GM12872 (cell line): ENCODE measurements around the gene FHL2.

ENCODE experiments used
- TF ChIP-seq, protein P1 (sequence below): IDR thresholded peaks from 3 replicates; pipeline ENCODE4 v1.5.1; 2011; ENCODE audit warnings: low read depth, mild to moderate bottlenecking, low read length, moderate library complexity; ENCODE audit not compliant: insufficient read depth

FHL2 gene

DNA sequence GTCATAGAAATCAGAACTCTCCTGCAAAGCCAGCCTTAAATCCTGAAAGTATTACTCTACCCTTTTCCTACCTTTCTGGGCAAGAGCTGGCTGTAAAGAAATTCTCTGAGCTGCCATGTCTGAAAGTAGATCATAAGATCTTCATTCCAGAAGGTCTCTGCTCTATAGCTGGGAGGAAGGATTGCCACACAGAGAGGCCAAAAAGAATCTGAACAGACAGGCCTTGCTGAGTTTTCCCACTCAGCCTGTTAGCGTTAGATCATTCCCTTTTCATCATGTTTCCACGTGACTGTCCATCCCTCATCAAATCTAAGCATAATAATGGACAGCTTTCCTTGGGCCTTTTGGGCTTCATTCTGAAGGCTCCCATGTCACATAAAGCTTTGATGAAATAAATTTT is 43.2 kb upstream of the FHL2 start:
- TF ChIP-seq, protein P1, sequence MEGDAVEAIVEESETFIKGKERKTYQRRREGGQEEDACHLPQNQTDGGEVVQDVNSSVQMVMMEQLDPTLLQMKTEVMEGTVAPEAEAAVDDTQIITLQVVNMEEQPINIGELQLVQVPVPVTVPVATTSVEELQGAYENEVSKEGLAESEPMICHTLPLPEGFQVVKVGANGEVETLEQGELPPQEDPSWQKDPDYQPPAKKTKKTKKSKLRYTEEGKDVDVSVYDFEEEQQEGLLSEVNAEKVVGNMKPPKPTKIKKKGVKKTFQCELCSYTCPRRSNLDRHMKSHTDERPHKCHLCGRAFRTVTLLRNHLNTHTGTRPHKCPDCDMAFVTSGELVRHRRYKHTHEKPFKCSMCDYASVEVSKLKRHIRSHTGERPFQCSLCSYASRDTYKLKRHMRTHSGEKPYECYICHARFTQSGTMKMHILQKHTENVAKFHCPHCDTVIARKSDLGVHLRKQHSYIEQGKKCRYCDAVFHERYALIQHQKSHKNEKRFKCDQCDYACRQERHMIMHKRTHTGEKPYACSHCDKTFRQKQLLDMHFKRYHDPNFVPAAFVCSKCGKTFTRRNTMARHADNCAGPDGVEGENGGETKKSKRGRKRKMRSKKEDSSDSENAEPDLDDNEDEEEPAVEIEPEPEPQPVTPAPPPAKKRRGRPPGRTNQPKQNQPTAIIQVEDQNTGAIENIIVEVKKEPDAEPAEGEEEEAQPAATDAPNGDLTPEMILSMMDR = no peak

DNA sequence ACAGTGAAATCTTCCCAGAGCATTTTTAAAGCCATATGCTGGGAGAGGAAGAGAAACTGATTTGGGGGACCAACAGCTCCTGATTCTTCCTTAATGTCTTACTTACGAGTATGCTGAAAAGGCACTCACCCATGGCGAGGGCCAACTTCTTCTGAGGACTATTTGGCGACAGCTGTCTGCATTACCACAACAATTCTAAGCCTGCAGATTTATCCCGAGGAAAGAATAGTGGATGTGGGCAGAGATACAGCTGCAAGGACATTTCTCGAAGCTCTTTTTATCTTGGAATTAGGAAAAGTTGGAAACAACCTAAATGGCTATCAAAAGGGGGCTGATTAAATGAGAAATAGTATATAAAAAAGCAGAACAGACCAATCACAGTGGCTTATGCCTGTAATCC is 40.3 kb upstream of the FHL2 start:
- TF ChIP-seq, protein P1 = no peak

DNA sequence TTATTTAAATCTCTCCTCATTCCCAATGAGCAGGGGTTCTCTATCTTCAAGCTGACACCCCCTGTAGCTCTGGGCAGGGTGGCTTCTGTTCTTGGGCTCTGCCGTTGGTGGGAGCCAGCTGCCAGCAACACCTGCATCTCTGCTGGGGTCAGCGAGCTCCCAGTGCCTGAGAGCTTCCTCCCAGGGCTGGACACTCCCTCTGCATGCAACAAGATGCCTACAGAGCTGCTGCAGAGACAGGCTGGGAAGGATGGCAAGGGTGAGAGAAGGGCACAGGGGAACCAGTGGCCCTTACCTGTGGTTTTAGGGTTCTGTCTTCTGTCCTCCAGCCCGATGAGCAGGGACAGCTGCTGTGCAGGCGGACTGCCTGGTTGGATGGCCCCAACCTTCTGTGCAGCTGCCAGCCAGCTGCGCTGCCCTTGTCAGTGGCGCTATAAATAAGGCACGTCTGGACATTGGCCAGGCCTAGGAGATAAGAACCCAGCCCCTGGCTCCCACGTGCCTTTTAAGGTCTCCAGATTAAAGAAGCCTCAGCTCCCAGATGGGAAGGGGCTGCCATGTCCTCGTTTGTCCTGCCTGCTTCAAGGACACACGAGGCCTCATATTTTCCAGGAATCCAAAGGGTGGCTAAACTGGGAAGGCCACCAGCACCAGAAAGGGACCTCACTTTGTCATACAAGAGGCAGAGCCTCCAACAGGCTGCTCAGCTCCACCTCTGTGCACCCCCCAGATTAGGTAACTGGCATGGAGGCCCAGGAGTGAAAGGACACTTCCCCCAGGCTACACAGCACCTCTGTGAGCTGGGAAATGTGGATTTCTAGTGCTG is 39.5 kb upstream of the FHL2 start:
- TF ChIP-seq, protein P1 = no peak

DNA sequence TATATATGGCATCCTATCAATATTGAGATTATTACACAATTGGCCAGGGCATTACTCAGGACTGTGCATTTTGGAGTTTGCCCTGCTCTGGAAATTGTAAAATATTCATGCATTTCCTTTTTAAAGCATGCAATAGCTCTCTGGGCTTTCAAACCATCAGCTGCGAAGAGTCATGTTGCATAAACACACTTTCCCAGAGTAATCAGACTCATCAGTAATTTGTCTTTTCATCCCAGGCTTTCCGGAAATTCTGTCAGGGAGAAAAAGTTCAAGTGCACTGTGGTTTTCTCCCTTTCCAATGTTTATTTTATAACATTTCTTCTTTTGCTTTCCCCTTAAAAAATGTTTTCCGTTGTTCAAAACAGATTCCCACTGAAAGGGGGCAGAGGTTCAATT is 38.9 kb upstream of the FHL2 start:
- TF ChIP-seq, protein P1 = no peak

DNA sequence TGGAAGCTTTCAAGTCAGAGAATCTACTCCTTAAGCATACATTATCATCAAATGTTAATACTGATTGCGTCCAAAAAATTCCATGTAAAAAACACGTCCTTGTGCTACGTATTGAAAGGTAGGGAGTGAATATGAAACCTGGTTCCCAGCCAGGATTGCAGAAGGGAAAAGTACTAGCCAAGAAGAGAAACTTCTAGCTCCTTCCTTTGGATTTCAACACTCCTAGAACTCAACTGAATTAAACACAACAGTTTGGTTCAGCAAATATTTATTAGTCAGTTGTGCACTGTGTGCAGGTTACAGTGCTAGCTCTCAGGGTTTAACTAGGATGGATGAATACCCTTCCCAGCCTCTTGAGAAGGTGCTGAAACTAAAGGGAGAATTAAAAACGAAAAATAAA is 33.9 kb upstream of the FHL2 start:
- TF ChIP-seq, protein P1 = no peak

DNA sequence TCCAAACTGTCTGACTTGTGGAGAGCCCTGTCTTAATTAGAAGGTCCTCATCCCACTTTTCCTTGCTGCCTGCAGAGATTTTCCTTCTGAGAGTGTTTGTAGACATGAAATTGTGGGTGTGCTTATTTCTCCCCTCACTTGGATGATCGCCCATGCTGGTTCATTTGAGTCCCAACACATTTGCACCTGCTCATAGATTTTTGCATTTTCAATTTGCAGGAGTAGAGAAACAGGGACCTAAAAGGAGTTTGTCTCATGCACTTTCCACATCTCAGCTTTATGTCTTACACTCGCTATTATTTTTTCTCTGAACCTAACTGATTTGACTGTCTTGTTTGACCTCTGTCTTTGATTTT is 33.2 kb upstream of the FHL2 start:
- TF ChIP-seq, protein P1 = no peak

DNA sequence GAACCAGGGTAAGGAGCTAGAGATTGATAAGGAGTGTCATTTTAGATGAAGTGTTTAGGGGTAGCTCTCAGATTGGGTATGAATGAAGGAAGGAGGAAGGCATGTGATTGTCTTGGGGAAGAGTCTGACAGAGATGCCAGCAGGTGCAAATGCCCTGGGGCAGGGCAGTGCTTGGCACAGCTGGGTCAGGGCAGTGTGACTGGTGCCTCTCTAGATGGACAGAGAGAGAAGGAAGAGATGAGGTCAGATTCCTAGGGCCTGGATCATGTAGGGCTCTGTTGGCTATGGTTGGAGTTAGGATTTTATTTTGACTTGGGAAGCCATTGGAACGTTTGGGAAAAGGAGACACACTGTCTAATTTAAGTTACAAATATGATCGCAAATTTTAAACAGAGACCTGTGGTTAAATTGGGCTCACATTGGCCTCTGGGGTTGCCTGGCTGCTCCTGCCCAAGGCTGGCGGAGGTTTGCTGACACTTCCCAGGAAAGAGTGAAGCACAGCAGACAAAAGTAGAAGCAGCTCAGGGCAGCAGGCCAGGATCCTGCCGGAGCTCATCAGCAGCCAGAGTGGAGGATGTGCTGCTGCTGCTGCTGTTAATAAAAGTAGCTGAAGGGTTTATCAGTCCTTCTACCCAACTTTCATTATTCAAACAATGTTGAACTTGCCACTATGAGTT is 32.7 kb upstream of the FHL2 start:
- TF ChIP-seq, protein P1 = no peak
